Measurements from ENCODE around the gene SPDEF.
A peak's percentile ranks its signal among the peaks of the same experiment; 100 is the strongest.

SPDEF gene

DNA sequence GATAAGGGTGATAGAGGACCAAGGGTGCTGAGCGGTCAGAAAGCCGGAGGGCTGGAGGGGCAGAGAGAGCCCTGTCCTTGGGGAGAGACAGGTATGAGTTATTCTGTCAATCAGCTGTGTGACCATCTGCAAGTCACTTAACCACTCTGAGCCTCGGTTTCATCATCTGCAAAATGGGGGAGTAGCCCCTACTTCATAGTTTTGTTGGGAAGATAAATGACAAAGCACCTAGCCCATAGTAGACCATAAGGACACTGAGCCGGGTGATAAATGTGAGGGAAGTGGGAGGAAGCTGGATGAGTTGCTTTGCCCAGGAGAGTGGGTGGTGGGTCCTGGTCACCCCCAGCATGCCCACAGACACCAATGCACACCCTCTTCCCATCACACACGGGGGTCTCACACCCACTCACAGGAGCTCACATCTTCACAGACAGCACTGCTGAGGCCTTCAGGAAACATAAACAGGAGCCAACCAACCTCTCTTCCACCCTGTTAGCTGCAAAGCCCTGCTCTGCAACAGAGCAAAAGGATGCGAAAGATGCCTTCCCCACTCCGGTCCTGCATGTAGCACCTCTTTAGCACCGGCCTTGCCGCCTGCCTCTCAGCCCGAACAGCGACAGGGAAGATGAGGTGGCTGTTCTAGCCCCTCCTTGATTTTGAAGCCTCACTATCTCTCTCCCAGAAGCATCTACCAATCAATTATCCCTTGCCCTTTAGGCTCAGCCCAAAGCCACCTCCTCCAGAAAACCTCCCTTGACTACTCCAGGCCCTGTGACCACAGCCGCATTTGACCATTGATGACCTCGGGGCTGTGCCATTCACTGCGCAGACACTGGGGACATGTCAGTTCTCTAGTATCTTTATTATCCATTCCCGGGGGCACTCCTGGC lies 18.9 kb downstream of the SPDEF start:
- H3K9me3 ChIP-seq (ENCODE audit: control insufficient read depth, insufficient read depth, low read length) = no peaks in the 10 kb centered on the region
- H3K9ac ChIP-seq (ENCODE audit: low read depth, low read length) = no peak overlapping the region
- no peaks in the 10 kb centered on the region for H3K4me1 ChIP-seq (ENCODE audit: insufficient read depth, low read length)
- H3K36me3 ChIP-seq (ENCODE audit: insufficient read depth, low read length) = no peaks in the 10 kb centered on the region

- Histone ChIP-seq H3K4me1 (ENCODE audit: insufficient read depth, low read length) (no peaks in the 10 kb centered on the region), H3K9ac (ENCODE audit: low read depth, low read length) (no peak overlapping the region), H3K9me3 (ENCODE audit: control insufficient read depth, insufficient read depth, low read length) (no peaks in the 10 kb centered on the region), H3K36me3 (ENCODE audit: insufficient read depth, low read length) (no peaks in the 10 kb centered on the region)
These were observed 19.7 kb downstream of the SPDEF start for GRCh38 chr6:34536251-34536958.

DNA sequence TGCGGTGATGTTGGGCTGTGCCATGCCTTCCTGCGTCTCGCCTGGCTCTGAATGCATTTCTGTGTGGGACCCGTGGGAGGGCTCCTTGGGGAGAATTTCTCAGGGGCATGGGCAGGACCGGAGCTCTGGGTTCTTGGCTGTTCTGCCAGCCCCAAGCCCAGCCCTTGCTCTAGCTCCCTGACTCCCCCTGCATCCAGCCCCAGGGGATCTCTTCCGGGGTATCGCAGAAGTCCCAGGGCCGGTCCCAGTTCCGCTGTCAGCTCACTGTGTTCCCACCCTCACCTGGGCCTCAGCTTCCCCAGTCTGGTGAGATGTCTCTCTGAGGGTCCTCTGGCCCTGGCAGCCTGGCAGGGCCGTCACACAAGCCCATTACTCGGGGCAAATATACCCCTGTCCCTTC lies 20.5 kb downstream of the SPDEF start:
- Histone ChIP-seq H3K4me1 (ENCODE audit: insufficient read depth, low read length) (no peaks in the 10 kb centered on the region), H3K9me3 (ENCODE audit: control insufficient read depth, insufficient read depth, low read length) (no peaks in the 10 kb centered on the region), H3K9ac (ENCODE audit: low read depth, low read length) (no peak overlapping the region), H3K36me3 (ENCODE audit: insufficient read depth, low read length) (no peaks in the 10 kb centered on the region)

DNA sequence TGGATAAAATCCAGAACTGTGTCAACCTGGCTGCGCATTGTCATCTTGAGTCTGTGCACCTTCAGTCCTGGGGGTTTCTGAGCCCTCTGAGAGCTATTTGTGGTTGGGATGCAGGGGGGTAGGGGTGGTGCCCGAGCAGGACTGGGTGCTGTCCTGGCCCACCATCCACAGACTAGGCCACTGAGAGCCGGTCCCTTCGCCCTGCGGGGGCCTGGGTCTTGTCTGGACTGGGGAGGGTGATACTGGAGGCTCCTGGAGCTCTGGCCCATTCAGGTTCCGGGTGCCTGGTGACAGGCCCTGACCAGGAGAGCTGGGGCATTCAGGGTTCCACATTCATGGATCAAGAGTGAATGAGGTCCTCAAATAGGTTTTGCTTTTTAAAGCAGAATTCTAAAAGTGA lies 20.9 kb downstream of the SPDEF start:
- Histone ChIP-seq H3K4me1 (ENCODE audit: insufficient read depth, low read length) (no peaks in the 10 kb centered on the region), H3K9me3 (ENCODE audit: control insufficient read depth, insufficient read depth, low read length) (no peaks in the 10 kb centered on the region)

GRCh38 chr6:34534656-34535055 lies 21.5 kb downstream of the SPDEF start:
- Histone ChIP-seq H3K9me3 (ENCODE audit: control insufficient read depth, insufficient read depth, low read length) (no peaks in the 10 kb centered on the region), H3K9ac (ENCODE audit: low read depth, low read length) (no peak overlapping the region), H3K4me1 (ENCODE audit: insufficient read depth, low read length) (no peaks in the 10 kb centered on the region), H3K36me3 (ENCODE audit: insufficient read depth, low read length) (no peaks in the 10 kb centered on the region)

More for the DNA sequence above, 20.9 kb downstream of the SPDEF start:
- Histone ChIP-seq H3K9ac (ENCODE audit: low read depth, low read length) (no peak overlapping the region), H3K36me3 (ENCODE audit: insufficient read depth, low read length) (no peaks in the 10 kb centered on the region)

- no peaks in the 10 kb centered on the region for H3K36me3 ChIP-seq (ENCODE audit: insufficient read depth, low read length)
- H3K4me1 ChIP-seq (ENCODE audit: insufficient read depth, low read length) = no peaks in the 10 kb centered on the region
- no peaks in the 10 kb centered on the region for H3K9me3 ChIP-seq (ENCODE audit: control insufficient read depth, insufficient read depth, low read length)
- H3K9ac ChIP-seq (ENCODE audit: low read depth, low read length) = no peak overlapping the region
These were observed 22.0 kb downstream of the SPDEF start for GRCh38 chr6:34534146-34534545.

GRCh38 chr6:34532230-34532629 lies 23.9 kb downstream of the SPDEF start:
- Histone ChIP-seq H3K9ac (ENCODE audit: low read depth, low read length) (peak overlapping the region; percentile 75; the same call in 1 of the 2 replicates), H3K36me3 (ENCODE audit: insufficient read depth, low read length) (no peaks in the 10 kb centered on the region), H3K4me1 (ENCODE audit: insufficient read depth, low read length) (peaks cover 10% of the 10 kb centered on the region; the same call in 1 of the 2 replicates), H3K9me3 (ENCODE audit: control insufficient read depth, insufficient read depth, low read length) (no peaks in the 10 kb centered on the region)

DNA sequence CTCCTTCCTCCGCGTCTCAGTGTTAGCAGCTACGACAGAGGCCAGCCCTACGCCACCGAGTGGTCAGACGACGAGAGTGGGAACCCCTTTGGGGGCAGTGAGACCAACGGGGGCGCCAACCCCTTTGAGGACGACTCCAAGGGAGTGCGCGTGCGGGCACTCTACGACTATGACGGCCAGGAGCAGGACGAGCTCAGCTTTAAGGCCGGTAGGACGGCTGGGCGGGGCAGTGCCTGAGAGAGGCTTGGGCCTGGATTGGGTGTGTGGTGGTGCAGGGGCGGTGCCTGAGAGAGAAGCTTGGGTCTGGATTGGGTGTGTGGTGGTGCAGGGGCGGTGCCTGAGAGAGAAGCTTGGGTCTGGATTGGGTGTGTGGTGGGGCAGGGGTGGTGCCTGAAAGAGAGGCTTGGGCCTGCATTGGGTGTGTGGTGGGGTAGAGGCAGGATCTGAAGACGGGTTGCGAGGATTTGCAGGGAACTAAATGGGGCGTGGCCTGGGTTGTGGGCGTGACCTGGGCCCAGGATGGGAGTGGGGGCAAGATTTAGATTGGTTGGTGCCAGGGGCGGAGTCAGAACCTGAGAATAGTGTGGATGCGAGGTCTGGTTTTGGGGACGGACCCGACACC lies 24.4 kb downstream of the SPDEF start:
- H3K36me3 ChIP-seq (ENCODE audit: insufficient read depth, low read length) = no peaks in the 10 kb centered on the region
- H3K9ac ChIP-seq (ENCODE audit: low read depth, low read length) = peak overlapping the region; percentile 76
- no peaks in the 10 kb centered on the region for H3K9me3 ChIP-seq (ENCODE audit: control insufficient read depth, insufficient read depth, low read length)
- H3K4me1 ChIP-seq (ENCODE audit: insufficient read depth, low read length) = peaks cover 11% of the 10 kb centered on the region; the same call in 1 of the 2 replicates

GRCh38 chr6:34530753-34531365 lies 25.3 kb downstream of the SPDEF start:
- H3K4me1 ChIP-seq (ENCODE audit: insufficient read depth, low read length) = peaks cover 18% of the 10 kb centered on the region
- H3K9me3 ChIP-seq (ENCODE audit: control insufficient read depth, insufficient read depth, low read length) = no peaks in the 10 kb centered on the region
- peak overlapping the region; percentile 76 for H3K9ac ChIP-seq (ENCODE audit: low read depth, low read length)
- no peaks in the 10 kb centered on the region; the same call in 1 of the 2 replicates for H3K36me3 ChIP-seq (ENCODE audit: insufficient read depth, low read length)

DNA sequence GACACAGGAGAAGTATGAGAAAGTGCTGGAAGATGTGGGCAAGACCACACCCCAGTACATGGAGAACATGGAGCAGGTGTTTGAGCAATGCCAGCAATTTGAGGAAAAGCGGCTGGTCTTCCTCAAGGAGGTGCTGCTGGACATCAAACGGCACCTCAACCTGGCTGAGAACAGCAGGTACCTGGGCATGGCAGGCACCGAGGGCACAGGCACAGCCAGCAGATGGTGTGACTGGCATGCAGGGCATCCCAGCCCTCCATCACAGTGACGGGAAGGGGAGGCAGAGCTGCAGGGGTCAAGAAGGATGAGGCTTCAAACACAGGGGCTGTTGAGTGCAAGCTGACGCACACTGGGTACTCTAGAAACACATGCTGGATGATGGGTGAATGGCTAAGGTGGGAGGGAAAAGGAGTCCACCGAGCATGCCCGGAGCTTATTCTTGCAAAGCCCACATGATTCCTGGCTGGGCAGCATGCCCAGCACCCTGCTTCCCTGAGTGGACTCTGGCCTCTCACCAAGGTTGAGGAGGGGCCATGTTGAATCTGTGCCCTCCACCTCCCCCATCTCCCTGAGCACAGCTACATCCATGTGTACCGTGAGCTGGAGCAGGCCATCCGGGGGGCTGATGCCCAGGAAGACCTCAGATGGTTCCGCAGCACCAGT lies 26.3 kb downstream of the SPDEF start:
- no peak overlapping the region for H3K9ac ChIP-seq (ENCODE audit: low read depth, low read length)
- no peaks in the 10 kb centered on the region for H3K9me3 ChIP-seq (ENCODE audit: control insufficient read depth, insufficient read depth, low read length)
- H3K4me1 ChIP-seq (ENCODE audit: insufficient read depth, low read length) = peaks cover 18% of the 10 kb centered on the region
- no peaks in the 10 kb centered on the region; the same call in 1 of the 2 replicates for H3K36me3 ChIP-seq (ENCODE audit: insufficient read depth, low read length)

DNA sequence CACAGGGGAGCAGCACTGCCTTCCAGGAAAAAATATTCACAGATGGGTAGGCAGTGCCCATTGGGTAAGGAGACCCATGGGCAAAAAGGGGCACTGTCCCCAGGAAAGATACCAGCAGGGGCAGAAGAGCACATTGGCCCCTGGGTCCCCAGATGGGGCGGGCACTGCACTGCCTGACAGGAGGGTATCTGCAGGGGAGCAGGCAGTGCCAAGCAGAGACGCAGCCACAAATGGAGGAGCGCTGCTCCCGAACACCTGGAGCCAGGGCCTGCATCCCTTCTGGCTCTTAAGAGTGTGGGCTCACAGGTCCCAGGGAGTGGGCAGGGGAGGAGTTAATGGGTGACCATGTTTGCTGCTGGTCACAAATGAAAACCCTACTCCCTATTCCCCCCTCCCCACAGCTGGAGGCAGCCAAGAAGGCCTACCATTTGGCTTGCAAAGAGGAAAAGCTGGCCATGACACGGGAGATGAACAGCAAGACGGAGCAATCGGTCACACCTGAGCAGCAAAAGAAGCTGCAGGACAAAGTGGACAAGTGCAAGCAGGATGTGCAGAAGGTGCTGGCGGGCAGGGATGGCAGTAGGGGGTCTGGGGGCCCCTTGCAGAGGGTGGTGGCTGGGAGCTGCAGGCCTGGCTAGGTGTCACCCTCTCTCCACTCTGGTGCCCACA lies 27.0 kb downstream of the SPDEF start:
- no peaks in the 10 kb centered on the region for H3K9me3 ChIP-seq (ENCODE audit: control insufficient read depth, insufficient read depth, low read length)
- H3K4me1 ChIP-seq (ENCODE audit: insufficient read depth, low read length) = peaks cover 18% of the 10 kb centered on the region
- no peak overlapping the region for H3K9ac ChIP-seq (ENCODE audit: low read depth, low read length)
- H3K36me3 ChIP-seq (ENCODE audit: insufficient read depth, low read length) = no peaks in the 10 kb centered on the region; the same call in 1 of the 2 replicates

DNA sequence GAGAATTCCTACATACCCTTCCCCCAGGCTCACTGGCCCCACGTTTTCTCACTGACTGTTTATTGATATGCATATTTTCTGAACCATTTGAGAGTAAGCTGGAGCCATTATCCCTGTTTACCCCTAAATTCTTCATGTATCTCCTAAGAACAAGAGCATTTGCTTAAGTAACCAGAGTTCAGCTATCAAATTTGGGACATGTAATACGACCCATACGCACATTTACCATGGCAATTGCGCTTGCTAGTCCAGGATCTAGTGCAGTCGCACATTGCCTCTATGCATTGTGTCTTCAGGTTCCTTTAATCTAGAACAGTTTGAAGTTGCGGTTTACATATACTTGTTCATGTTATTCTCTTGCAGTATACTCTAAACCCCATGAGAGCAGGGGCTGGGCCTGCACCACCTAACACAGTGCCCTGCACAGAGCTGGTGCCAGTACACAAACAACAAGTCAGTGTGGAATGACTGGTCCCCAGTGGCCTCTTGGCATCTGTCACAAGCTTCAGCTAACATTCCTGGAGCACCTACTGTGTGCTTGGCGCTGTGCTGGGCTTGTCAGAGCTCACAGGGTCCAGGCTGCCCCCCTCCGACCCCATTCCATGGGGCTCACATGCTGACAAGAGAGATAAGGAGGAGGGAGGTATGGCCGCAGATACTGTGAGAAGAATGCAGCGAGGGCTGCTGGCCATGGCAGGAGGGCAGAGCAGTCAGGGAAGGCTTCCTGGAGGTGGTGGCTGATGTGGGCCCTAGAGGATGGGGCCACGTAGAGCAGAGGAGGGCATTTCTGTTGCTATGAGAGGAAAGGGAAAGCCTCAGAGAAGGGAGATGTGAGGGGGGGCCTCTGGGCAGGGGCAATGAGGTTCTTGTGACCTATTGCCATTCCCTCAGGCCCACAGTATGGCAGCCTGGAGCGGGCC lies 28.1 kb downstream of the SPDEF start:
- peaks cover 18% of the 10 kb centered on the region for H3K4me1 ChIP-seq (ENCODE audit: insufficient read depth, low read length)
- H3K9me3 ChIP-seq (ENCODE audit: control insufficient read depth, insufficient read depth, low read length) = no peaks in the 10 kb centered on the region
- H3K9ac ChIP-seq (ENCODE audit: low read depth, low read length) = peak overlapping the region; percentile 20; the same call in 1 of the 2 replicates
- no peaks in the 10 kb centered on the region; the same call in 1 of the 2 replicates for H3K36me3 ChIP-seq (ENCODE audit: insufficient read depth, low read length)

All from ES-I3 (cell line).